Prostate gland (tissue), 2 donors: Measurements from ENCODE around the gene MCU. TPM values are rescaled to one million over a fixed set of nuclear protein-coding genes. Genes with fewer than 3 reads are reported as not detected.
"Not testable (repeated sequence)": the region's sequence is repeated elsewhere in the genome, so short reads cannot be mapped to it uniquely, and the experiment has no call there.

Experiments used
- DNase-seq: peaks from one replicate; pipeline ENCODE4 v3.0.0-alpha.2; 2019; ENCODE audit warnings: low spot score
- H3K27ac ChIP-seq, 2 donors: fragments of 200-600 bp; sonication (generic); 2 replicates each; pipeline ENCODE4 v1.5.1; 2017 to 2019
- H3K27me3 ChIP-seq: fragments of 200-600 bp; sonication (generic); replicated peaks from 2 replicates; pipeline ENCODE4 v1.5.1; 2019; ENCODE audit not compliant: insufficient read depth
- H3K36me3 ChIP-seq, 2 donors: fragments of 200-600 bp; sonication (generic); 1 replicate in 1 of 2; 2 replicates in 1 of 2; pipeline versions ENCODE4 v1.5.1 to v1.8.1; 2017 to 2019
- H3K4me1 ChIP-seq: fragments of 200-600 bp; sonication (generic); replicated peaks from 2 replicates; pipeline ENCODE4 v1.5.1; 2019
- H3K4me3 ChIP-seq, 2 donors: fragments of 200-600 bp; sonication (generic); 2 replicates each; pipeline ENCODE4 v1.5.1; 2017 to 2019
- H3K9me3 ChIP-seq: fragments of 200-600 bp; sonication (generic); 2 replicates; pipeline ENCODE4 v1.5.1; 2017
- CTCF ChIP-seq, 4 experiments: fragments of 200-600 bp in 2 of 4; fragments of 450-650 bp in 2 of 4; sonication (generic) in 2 of 4; IDR thresholded peaks; 1 replicate in 3 of 4; 2 replicates in 1 of 4; pipeline ENCODE4 v1.5.1; 2016 to 2019; ENCODE audit warnings: antibody characterized with exemption in 4 of 4, mild to moderate bottlenecking in 2 of 4, moderate library complexity in 2 of 4
- POLR2A ChIP-seq: fragments of 450-650 bp; IDR thresholded peaks from one replicate; pipeline ENCODE4 v1.6.1; 2016; ENCODE audit warnings: antibody characterized with exemption, mild to moderate bottlenecking
- POLR2AphosphoS5 ChIP-seq: sonication (generic); formaldehyde crosslinking; IDR thresholded peaks from one replicate; pipeline ENCODE4 v1.6.1; 2017; ENCODE audit warnings: antibody characterized with exemption
- WGBS: methylation state at CpG from one replicate; pipeline ENCODE4 v1.1.5; 2018; 5-methylcytosine and 5-hydroxymethylcytosine counted together
- intact Hi-C: fragments of 100-400 bp; cut with DNase I; formaldehyde crosslinking; loops from one replicate; pipeline ENCODE4 v1.14.2; 2022
- total RNA-seq, 2 donors: library from RNA; depleted of rRNA; stranded (reverse); fragments of >200 nt; gene quantifications; one replicate each; pipeline ENCODE4 v1.1.0, GENCODE V29; 2016

MCU gene
- total RNA-seq, 2 donors from 2014 or later: 11.0 to 24.2 TPM

DNA sequence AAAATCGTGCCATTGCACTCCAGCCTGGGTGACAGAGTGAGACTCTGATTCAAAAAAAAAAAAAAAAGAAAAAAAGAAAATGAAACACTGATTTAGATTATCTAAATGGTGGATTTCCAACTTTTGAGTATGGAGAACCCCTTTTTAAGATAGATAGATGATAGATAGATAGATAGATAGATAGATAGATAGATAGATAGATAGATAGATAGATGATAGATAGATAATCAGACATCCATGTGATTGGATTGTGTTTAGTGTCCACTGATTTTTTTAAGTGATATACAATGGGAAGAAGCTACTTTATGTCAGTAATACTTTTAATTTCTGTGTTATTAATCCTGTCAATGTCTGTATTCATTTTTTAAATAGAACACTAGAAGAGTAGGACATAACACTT is 207.6 kb downstream of the MCU start:
- intact Hi-C loops: no loop called here
- no peaks in the 10 kb centered on the region for H3K36me3 ChIP-seq
- 85% methylated on average over 1 of the region's 1 CpG for WGBS
- no peak for DNase-seq
- no peak overlapping the region for H3K4me3 ChIP-seq
- H3K9me3 ChIP-seq: no peaks in the 10 kb centered on the region
- H3K4me1 ChIP-seq: no peaks in the 10 kb centered on the region
- H3K27ac ChIP-seq: no peak overlapping the region
- TF ChIP-seq POLR2A (no peak), POLR2AphosphoS5 (no peak), CTCF (IDR thresholded peaks at IDR 0.05) (no peak)
- H3K27me3 ChIP-seq: no peaks in the 10 kb centered on the region

DNA sequence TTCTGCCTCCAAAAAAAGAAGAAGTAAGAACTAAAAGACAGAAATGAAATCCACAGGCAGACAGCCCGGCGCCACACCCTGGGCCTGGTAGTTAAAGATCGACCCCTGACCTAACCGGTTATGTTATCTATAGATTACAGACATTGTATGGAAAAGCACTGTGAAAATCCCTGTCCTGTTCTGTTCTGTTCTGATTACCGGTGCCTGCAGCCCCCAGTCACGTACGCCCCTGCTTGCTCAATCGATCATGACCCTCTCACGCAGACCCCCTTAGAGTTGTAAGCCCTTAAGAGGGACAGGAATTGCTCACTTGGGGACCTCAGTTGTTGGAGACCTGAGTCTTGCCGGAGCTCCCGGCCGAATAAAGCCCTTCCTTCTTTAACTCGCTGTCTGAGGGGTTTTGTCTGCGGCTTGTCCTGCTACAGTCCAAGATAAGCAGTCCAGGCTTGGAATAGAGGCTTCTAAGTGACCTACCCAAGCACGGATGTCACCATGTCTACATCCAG is 212.1 kb downstream of the MCU start:
- H3K4me1 ChIP-seq, intact Hi-C loops, H3K27ac ChIP-seq, DNase-seq, H3K4me3 ChIP-seq, H3K9me3 ChIP-seq, H3K36me3 ChIP-seq, H3K27me3 ChIP-seq: not testable (repeated sequence)
- WGBS: 93% methylated on average over 15 of the region's 15 CpGs

- no peak for TF ChIP-seq POLR2A
- no peak for TF ChIP-seq CTCF (IDR thresholded peaks at IDR 0.05)
- no peak for TF ChIP-seq POLR2AphosphoS5
- DNase-seq: no peak
- Histone ChIP-seq H3K36me3 (no peaks in the 10 kb centered on the region), H3K4me1 (no peaks in the 10 kb centered on the region), H3K27me3 (no peaks in the 10 kb centered on the region), H3K9me3 (no peaks in the 10 kb centered on the region), H3K27ac (no peak overlapping the region), H3K4me3 (no peak overlapping the region)
- 88% methylated on average over 3 of the region's 3 CpGs for WGBS
- intact Hi-C loops: no loop called here
Measured at GRCh38 chr10:72904806-72905205, 212.9 kb downstream of the MCU start.

- no peaks in the 10 kb centered on the region for H3K4me1 ChIP-seq
- H3K9me3 ChIP-seq: no peaks in the 10 kb centered on the region
- H3K27me3 ChIP-seq: no peaks in the 10 kb centered on the region
- intact Hi-C loops: no loop called here
- no peaks in the 10 kb centered on the region for H3K36me3 ChIP-seq
- DNase-seq: no peak
- no peak overlapping the region for H3K4me3 ChIP-seq
- WGBS: 93% methylated on average over 6 of the region's 6 CpGs
- TF ChIP-seq POLR2AphosphoS5 (no peak), POLR2A (no peak), CTCF (IDR thresholded peaks at IDR 0.05) (no peak)
- no peak overlapping the region for H3K27ac ChIP-seq
Measured at GRCh38 chr10:72906446-72906845, 214.5 kb downstream of the MCU start.

DNA sequence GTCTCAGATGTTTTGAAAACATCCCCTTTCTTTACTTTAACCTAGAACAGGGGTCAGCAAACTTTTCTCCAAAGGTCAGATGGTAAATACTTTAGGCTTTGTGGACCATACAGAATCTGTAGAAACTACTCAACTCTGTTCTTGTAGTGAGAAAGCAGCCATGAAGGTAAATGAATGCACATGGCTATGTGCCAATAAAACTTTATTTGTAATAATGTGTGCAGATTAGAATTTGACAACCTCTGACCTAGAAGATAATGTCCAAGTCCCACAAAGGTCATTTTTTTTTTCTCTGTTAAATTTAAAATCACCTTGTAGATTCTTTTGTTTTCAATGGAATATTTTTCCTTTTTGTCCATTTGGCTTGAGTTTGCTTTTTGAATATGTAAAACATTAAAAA is 218.8 kb downstream of the MCU start:
- no peak for DNase-seq
- Histone ChIP-seq H3K4me3 (no peak overlapping the region), H3K36me3 (no peaks in the 10 kb centered on the region), H3K4me1 (no peaks in the 10 kb centered on the region), H3K9me3 (no peaks in the 10 kb centered on the region), H3K27ac (no peak overlapping the region), H3K27me3 (no peaks in the 10 kb centered on the region)
- intact Hi-C loops: no loop called here
- TF ChIP-seq CTCF (IDR thresholded peaks at IDR 0.05) (no peak), POLR2A (no peak), POLR2AphosphoS5 (no peak)
